ENCODE results near the gene HOXB6.

HOXB6 gene

GRCh38 chr17:48634493-48635208 is 29.9 kb upstream of the HOXB6 start:
- no peak for DNase-seq (ENCODE audit: low read depth)
- no peak overlapping the region for H3K4me3 ChIP-seq (ENCODE audit: low read depth, low read length)
- TF ChIP-seq, protein P1, sequence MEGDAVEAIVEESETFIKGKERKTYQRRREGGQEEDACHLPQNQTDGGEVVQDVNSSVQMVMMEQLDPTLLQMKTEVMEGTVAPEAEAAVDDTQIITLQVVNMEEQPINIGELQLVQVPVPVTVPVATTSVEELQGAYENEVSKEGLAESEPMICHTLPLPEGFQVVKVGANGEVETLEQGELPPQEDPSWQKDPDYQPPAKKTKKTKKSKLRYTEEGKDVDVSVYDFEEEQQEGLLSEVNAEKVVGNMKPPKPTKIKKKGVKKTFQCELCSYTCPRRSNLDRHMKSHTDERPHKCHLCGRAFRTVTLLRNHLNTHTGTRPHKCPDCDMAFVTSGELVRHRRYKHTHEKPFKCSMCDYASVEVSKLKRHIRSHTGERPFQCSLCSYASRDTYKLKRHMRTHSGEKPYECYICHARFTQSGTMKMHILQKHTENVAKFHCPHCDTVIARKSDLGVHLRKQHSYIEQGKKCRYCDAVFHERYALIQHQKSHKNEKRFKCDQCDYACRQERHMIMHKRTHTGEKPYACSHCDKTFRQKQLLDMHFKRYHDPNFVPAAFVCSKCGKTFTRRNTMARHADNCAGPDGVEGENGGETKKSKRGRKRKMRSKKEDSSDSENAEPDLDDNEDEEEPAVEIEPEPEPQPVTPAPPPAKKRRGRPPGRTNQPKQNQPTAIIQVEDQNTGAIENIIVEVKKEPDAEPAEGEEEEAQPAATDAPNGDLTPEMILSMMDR (IDR thresholded peaks at IDR 0.05; ENCODE audit: low read depth, low read length, missing control alignments), result no peak

DNA sequence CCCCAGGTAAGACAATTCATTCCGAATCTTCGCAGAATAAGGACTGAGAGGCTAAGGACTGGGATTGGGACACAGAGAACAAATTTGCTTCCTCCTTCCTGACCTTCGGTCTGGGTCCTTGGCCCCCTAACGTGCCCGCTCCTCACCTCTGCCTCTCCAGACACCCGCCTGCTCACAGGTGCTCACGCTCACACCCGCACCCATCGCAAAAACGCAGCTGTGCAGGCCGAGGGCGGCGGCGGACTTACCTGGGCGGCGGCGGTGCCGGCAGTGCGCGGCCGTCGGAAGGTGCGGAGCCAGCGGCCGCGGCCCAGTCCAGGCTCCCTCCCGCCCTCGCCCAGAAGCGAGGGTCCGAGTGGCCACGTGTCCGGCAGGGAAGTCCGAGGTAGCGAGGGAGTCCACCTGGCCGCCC is 28.5 kb upstream of the HOXB6 start:
- DNase-seq (ENCODE audit: low read depth), result no peak
- TF ChIP-seq, protein P1 (IDR thresholded peaks at IDR 0.05; ENCODE audit: low read depth, low read length, missing control alignments), result no peak
- no peak overlapping the region for H3K4me3 ChIP-seq (ENCODE audit: low read depth, low read length)

DNA sequence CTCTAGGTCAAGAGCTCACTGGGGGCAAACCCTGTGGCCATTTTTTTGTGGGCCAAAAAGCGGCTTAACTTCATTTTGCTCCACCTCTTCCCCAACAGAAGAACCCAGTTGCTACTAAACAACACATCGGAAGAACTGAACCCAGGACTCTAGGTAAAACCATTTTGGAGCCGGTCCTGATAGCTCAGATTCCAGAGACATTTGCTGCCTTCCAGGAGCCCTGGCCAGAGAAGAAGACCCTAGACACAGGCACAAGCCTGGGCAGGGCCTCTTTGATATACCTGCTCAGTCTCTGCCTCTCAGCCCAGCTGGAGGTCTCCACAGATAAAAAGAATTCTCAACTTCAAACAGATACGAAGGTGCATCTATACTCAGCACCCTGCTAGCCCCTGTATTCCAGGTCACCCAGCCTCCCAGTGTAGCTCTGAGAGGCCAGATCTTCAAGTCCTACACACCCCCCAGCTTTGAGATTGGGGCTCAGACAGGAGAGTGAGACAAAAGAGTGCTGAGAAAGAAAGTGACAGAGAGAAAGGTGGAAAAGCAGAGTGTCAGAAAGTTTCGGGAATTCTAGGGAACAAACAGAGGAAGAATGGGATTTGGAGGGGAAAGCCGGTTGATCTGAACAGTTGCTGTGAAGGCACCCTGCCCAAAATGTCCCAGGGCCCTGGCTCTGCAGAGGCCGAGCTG is 27.9 kb upstream of the HOXB6 start:
- no peak for DNase-seq (ENCODE audit: low read depth)
- TF ChIP-seq, protein P1 (IDR thresholded peaks at IDR 0.05; ENCODE audit: low read depth, low read length, missing control alignments), result no peak
- no peak overlapping the region for H3K4me3 ChIP-seq (ENCODE audit: low read depth, low read length)

DNA sequence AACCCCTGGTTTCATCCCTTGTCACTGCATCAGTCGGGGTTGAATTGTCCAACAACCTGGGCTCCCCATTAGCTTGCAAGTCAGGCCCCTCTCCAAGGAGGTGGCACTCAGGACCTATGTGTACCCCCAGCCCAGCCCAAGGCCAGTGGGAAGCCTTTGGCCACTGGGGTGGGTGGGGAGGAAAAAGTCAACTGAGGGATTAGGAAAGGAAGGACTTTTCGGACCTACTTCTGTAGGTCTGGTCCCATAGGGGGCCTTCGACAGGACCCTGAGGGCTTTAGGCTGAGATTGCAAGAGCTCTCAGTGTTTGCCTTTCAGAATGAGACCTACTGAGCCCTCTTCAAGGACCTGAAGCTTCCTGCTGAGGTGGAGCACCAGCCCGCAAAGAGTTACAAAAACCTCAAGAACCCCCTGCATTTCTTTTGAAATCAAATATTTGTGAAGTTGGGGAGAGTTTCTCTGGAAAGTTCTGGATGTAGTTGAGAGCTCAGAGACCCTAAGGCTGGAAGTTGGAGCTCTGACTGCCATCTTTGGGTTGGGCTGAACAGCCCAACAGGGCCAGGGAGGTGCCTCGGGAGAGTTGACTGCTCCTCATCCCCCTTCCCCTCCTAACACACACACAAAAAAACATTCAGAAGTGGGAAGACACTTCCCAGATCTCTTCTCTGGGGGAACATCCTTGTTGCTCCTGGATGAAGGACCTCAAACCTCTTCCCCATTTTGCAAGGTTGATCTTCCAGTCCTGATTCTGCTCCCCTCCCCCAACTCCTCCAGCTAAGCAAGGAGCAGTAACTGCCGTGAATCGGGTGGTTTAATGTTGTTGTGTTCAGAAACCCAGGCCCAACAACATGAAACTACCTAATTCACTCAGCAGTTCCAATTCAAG is 27.1 kb upstream of the HOXB6 start:
- TF ChIP-seq, protein P1 (IDR thresholded peaks at IDR 0.05; ENCODE audit: low read depth, low read length, missing control alignments), result no peak
- DNase-seq (ENCODE audit: low read depth), result no peak
- no peak overlapping the region for H3K4me3 ChIP-seq (ENCODE audit: low read depth, low read length)

- H3K4me3 ChIP-seq (ENCODE audit: low read depth, low read length), result no peak overlapping the region
- TF ChIP-seq, protein P1 (IDR thresholded peaks at IDR 0.05; ENCODE audit: low read depth, low read length, missing control alignments), result no peak
- DNase-seq (ENCODE audit: low read depth), result no peak
Measured at GRCh38 chr17:48630925-48631692, 26.3 kb upstream of the HOXB6 start.
